ENCODE measurements around the gene NRCAM.

Gene NRCAM

DNA sequence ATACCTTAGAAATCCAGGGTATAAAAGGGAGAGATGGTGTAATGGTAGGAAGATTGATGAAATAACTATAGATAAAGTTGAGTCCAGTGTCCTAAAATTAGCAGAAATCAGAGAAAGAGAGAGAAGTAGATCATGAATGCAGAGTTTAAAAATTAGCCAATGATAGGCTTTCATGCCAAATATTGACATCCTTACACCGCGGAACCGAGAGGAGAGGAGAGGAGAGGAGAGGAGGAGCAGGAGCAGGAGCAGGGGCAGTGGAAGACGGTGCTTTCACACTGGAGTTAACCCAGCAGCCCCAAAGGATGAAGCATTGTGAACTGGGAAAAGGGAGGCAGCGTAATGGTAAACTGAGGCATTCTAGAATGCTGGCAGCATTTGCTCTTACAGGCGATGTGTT lies 291.9 kb downstream of the NRCAM start:
- no peak overlapping the region for H3K4me3 ChIP-seq (ENCODE audit: low read length)
- TF ChIP-seq CTCF (conservative IDR thresholded peaks at IDR 0.05; ENCODE audit: low read length), result no peak
- DNase-seq (ENCODE audit: low read depth), result no peak

DNA sequence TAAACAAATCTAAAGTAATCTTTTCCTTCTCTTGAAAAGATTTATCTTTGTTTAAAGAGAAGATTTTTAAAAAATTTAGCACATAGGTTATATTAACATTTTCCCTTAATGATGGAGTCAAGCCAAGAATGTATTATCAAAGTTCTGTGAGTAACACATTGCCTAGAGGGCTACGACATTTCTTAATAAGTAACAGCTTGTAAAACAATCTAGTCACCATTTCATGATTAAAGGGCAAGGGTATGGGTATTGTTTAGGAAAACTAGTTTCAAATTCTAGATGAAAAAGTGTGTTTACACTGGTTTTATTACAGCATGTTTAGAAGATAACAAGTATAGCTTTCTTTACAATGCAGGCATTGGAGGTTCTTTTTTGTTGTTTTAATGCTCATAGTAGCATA lies 297.5 kb downstream of the NRCAM start:
- H3K4me3 ChIP-seq (ENCODE audit: low read length), result no peak overlapping the region
- no peak for DNase-seq (ENCODE audit: low read depth)
- TF ChIP-seq CTCF (conservative IDR thresholded peaks at IDR 0.05; ENCODE audit: low read length), result no peak

DNA sequence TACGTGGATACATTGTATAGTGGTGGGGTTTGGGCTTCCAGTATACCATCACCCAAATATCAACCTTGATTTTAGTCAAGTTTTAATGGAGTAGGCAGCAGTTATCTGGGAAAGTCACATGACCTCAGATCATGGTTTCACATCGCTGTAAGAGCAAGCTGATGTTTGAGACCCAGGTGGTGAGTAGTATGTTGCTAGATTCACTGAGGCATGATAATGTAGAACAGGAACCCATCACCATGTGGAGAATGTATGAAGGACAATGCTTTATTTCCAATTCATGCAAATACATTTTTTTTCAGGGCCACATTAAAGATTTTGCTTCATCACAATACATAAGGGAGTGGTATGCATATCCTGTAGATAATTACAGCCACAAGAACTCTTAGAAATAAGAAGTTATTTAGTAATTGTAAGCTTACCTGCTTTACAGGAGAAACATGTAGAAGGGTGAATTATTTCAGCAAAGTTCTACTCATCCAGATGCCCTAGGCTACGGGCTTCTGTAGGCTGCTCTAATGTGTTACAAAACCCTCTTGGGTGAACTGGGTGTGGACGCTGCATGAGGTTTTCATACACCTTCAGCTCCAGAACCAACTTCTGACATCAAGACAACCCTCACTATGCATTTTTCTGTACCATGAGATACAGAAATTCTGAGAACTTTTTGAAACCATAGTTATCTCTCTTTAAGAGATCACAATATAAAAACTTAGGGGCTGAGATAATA lies 298.5 kb downstream of the NRCAM start:
- H3K4me3 ChIP-seq (ENCODE audit: low read length), result no peak overlapping the region
- TF ChIP-seq CTCF (conservative IDR thresholded peaks at IDR 0.05; ENCODE audit: low read length), result no peak
- DNase-seq (ENCODE audit: low read depth), result no peak

DNA sequence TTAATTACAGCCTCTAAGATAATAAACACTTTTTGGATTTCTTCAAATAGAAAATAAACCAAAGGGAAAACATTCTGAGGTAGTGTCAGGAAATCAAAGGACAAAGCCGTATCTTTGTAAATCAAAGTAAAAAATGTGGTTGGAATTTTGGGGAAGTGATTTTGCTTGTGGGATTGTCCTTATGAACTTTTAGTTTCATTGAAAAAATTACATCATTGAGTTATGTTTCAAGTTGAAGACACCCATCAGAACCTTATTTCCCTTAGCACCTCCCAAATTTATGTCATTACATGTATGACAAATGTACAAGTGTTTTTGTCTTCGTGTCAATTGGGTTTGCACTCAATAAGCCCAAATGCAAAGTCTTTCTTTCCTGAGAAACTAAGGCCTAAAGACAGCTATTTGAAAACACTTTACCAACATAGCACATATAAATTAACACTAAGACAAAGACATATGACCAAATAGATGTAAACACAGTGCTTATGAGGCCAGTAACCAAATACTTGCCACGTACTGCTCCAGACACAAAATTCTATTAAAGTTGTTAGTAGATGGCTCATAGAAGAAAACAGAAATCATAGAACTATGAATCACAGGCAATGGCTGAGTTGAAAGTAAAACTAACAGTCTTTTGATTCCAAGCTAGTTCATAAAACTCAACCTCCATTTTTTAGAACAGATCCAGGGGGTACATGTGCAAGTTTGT lies 299.2 kb downstream of the NRCAM start:
- DNase-seq (ENCODE audit: low read depth), result no peak
- TF ChIP-seq CTCF (conservative IDR thresholded peaks at IDR 0.05; ENCODE audit: low read length), result no peak
- no peak overlapping the region for H3K4me3 ChIP-seq (ENCODE audit: low read length)

DNA sequence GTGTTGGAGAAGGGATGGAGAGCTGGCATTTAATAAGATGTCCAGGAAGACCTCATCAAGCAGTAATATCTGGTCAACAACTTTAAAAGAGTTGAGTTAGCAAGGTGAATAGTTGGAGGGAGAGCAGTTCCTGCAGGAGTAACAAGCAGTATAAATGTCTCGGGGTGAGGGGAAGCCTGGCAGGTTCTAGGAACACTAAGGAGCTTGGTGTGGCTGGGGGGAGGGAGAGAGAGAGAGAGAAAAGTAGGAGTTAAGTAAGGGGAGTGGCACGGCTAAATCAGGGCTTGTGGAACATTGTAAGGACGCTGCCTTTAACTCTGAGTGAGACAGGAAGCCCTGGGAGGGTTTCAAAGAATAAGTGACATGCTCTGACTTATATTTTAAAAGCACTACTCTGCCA lies 304.0 kb downstream of the NRCAM start:
- TF ChIP-seq CTCF (conservative IDR thresholded peaks at IDR 0.05; ENCODE audit: low read length), result no peak
- DNase-seq (ENCODE audit: low read depth), result no peak
- H3K4me3 ChIP-seq (ENCODE audit: low read length), result no peak overlapping the region

DNA sequence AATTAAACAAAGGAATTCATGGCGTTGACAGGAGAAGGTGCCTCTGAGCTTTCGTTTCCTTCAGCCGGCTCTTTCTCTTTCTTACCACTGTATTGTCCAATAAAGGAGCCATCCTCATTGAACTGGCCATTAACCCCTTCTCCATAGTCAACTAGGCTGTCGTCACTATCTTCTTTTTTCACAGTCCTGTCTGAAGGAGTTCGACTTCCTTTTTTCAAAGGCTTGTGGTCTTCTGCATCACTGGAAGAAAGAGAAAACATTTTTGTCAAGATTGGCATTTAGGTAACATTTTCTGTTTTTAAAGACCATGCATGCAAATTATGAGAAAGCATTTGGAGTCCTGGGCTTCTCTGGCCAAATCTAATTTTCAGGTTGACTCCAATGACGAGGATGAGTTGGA lies 306.3 kb downstream of the NRCAM start:
- TF ChIP-seq CTCF (conservative IDR thresholded peaks at IDR 0.05; ENCODE audit: low read length), result no peak
- no peak overlapping the region for H3K4me3 ChIP-seq (ENCODE audit: low read length)
- no peak for DNase-seq (ENCODE audit: low read depth)

DNA sequence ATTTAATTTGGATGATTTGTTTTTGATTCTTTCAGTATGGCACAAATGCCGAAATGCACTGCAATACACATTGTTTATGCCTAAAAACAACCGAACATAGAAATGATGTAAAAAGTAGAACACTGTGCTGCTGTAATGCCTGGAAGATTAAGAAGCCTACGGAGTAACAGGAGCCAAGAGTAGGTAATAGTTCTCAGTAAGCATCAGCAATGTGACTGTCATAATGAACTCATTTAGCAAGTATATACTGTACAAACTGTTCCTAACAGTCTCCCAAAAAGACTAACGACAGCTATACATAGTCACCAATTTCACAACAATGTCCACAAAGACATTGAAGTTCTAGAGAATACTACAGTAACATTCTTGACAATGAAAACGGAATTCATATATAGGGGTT lies 307.1 kb downstream of the NRCAM start:
- H3K4me3 ChIP-seq (ENCODE audit: low read length), result no peak overlapping the region
- TF ChIP-seq CTCF (conservative IDR thresholded peaks at IDR 0.05; ENCODE audit: low read length), result no peak
- no peak for DNase-seq (ENCODE audit: low read depth)
